Measurements from ENCODE around the gene UQCRC1.

DNA sequence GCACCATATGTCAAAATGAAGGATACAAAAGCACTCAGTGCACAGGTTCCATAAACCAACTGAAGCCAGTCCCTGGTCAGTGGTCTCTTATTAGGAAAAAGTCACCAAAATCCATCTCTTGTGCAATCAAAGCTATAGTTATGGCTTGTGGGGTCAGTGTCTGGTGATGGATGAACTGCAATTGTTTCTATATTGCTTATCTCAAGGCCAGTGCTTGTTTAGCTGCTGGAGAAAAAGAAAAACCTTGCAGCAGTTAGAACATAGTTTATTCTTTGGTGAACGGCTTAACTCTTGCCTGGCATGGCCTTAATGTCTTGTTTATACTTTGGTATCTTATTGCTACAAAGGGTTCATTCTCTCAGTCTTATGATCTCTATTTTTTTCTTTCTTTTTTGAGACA, 2.9 kb upstream of the UQCRC1 start:
- TF ChIP-seq, protein P1, sequence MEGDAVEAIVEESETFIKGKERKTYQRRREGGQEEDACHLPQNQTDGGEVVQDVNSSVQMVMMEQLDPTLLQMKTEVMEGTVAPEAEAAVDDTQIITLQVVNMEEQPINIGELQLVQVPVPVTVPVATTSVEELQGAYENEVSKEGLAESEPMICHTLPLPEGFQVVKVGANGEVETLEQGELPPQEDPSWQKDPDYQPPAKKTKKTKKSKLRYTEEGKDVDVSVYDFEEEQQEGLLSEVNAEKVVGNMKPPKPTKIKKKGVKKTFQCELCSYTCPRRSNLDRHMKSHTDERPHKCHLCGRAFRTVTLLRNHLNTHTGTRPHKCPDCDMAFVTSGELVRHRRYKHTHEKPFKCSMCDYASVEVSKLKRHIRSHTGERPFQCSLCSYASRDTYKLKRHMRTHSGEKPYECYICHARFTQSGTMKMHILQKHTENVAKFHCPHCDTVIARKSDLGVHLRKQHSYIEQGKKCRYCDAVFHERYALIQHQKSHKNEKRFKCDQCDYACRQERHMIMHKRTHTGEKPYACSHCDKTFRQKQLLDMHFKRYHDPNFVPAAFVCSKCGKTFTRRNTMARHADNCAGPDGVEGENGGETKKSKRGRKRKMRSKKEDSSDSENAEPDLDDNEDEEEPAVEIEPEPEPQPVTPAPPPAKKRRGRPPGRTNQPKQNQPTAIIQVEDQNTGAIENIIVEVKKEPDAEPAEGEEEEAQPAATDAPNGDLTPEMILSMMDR (IDR thresholded peaks at IDR 0.05), result no peak
- no peak for TF ChIP-seq POLR2A (IDR thresholded peaks at IDR 0.05)
- TF ChIP-seq EP300 (IDR thresholded peaks at IDR 0.05; ENCODE audit: low read depth), result no peak
